Measurements from ENCODE around the gene CD226.

DNA sequence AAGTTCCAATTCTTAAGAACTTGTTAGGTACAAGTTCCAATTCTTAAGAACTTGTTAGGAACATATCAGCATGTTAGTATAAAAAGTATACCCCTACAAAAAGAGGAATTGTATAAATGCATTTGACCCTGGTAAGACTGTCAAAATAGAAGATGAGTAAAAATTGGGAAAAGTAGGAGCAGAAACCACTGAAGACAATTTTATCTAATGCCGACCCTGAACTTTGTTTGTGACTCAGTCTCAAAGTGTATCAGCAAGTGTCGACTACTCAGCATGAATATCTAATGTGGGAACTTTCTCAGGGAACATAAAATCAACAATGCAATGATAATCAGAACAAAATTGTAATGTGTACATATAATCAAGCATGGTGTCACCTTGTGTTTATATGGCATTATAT, 583 bp upstream of the CD226 start:
- no peak for TF ChIP-seq CTCF (IDR thresholded peaks at IDR 0.05)
- no peak for TF ChIP-seq POLR2A (IDR thresholded peaks at IDR 0.05)
